GM19324 (cell line): ENCODE results near the gene SYNE1.
"Not testable (repeated sequence)": the region's sequence is repeated elsewhere in the genome, so short reads cannot be mapped to it uniquely, and the experiment has no call there.

Experiments
- ATAC-seq: cut with Tn5 transposase; IDR thresholded peaks from one replicate; pipeline ENCODE4 v1.9.1; 2021; ENCODE audit warnings: mild to moderate bottlenecking, moderate library complexity; ENCODE audit not compliant: unreplicated experiment, low FRiP score

The SYNE1 gene

DNA sequence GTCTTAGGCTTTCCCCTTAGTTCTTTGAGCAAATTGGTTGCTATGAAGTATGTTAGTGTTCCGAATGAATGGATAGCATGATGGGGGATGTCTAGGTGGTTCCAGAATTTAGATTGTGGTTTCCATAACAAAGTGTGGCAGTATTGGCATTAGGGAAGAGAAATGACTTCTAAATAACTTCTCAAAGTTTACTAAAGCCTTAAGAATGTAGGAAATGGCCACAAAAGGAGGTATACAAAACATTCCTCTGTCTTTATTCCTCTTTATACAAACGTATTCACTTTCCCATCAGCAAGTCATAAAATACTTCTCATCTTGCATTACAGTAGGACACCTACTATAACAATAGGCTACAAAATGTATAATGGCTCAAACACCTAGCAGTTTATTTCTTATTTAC, 550.1 kb downstream of the SYNE1 start:
- no peak for ATAC-seq

DNA sequence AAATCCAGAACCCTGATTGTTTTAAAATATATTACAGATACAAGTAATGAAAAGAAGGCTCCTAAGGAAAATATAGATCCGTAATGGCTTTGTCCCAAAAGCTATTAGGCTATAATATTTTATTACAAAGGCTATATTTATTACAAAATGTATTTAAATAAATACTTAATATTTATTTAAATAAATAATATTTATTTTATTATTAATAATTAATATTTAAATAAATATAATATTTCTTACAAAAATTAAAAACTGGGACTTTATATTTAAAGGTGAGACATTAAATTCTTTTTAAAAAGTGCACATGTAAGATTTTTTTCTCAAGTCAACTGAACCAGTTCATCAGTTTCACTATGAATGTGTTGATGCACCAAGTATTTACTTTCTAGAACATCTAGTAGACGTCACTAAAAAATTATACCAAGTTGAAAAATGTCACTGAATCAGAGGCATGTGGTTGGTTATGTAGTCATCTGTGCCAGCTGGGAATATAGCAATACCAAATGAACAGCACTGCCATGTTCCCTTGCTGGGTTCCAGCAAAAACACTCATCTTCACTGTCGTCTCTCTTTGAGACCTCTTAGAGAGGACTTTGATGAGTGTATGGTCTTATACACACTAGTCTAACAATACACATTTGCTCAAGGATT, 550.8 kb downstream of the SYNE1 start:
- ATAC-seq: no peak

DNA sequence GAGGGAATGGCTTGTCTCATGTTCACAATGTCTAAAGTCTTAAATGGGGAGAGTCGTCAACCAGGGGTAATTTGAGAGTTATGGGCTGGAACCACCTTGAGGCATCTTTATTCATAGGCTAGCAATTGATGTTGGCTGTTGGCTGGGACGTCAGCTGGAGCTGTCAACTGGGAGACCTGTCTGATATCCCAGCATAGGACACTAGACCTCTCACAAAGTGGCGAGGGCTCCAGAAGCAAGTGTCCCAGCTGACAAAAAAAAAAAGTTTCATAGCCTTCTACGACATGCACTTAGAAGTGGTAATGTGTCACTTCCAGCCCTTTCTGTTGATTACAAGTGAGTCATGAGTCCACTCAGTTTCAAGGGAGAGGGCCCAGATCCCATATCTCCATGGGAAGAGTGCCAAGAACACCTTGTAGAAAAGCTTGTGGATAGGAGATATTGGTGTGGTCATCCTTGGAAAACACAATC, 551.7 kb downstream of the SYNE1 start:
- ATAC-seq: no peak

DNA sequence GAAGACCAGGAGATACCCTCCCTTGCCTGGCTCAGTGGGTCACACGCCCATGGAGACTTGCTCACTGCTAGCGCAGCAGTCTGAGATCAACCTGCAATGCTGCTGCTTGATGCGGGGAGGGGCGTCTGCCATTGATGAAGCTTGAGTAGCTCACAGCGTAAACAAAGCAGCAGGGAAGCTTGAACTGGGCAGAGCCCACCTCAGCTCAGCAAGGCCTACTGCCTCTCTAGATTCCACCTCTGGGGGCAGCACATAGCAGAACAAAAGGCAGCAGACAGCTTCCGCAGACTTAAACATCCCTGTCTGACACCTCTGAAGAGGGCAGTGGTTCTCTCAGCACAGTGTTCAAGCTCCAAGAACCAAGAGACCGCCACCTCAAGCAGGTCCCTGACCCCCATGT, 558.4 kb downstream of the SYNE1 start:
- no peak for ATAC-seq

DNA sequence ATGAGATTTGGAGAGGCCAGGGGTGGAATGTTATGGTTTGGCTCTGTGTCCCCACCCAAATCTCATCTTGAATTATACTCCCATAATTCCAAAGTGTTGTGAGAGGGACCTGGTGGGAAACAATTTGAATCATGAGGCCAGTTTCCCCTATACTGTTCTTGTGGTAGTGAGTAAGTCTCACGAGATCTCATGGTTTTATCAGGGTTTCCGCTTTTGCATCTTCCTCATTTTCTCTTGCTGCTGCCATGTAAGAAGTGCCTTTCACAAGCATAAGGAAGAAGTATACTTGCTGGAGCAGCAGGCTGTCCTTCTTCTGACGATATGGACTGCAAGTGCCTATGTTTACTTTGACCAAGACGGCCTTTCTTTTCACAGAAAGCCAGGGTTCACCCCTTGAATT, 559.2 kb downstream of the SYNE1 start:
- ATAC-seq: no peak

DNA sequence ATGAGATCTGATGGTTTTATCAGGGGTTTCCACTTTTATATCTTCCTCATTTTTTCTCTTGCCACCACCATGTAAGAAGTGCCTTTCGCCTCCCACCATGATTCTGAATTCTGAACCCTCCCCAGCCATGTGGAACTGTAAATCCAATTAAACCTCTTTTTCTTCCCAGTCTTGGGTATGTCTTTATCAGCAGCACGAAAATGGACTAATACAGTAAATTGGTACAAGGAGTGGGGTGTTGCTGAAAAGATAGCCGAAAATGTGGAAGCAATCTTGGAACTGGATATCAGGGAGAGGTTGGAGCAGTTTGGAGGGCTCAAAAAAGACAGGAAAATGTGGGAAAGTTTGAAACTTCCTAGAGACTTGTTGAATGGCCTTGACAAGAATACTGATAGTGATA, 560.9 kb downstream of the SYNE1 start:
- not testable (repeated sequence) for ATAC-seq

DNA sequence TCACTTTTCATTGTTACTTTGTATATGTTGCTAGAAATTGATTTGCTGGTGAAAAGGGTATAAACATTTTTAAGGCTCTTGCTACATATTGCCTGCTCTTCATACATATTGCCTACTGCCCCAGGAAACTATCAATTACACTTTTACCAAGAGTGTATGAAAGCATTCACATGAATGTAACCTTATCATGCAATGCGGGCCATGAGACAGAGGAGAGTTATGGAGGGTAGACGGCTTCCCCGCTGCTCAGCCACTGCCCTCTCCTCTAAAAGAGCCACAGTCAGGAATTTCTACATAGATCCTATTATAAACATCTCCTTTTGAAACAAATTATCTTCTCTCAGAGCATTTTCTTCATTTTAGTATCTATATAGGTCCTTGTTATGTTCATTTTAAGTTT, 565.3 kb downstream of the SYNE1 start:
- ATAC-seq: no peak
